ENCODE results near the gene COL24A1.
"Not testable (repeated sequence)": the region's sequence is repeated elsewhere in the genome, so short reads cannot be mapped to it uniquely, and the experiment has no call there.

COL24A1 gene

GRCh38 chr1:85801520-85801919 lies 355.1 kb downstream of the COL24A1 start:
- no peak for DNase-seq (ENCODE audit: low read depth)

GRCh38 chr1:85799737-85800136 lies 356.8 kb downstream of the COL24A1 start:
- DNase-seq (ENCODE audit: low read depth): no peak

DNA sequence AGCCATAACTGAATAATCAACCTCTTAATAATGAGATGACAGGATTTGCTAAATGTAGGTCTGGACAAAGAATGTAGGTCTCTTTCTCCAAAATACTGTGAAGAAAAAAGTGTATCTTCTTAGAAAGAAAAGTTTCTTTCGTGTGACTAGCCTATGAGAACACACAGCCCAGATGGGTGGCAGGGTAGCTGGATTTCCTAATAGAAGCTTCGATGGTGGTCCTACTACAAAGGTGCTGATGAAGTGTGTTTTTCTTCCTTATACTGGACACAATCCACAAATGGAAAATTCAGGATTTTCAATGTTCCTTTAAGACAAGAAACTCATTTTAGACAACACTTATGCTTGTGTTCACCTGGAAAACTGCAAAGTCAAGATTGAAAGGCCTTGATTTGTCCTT lies 358.2 kb downstream of the COL24A1 start:
- no peak for DNase-seq (ENCODE audit: low read depth)

DNA sequence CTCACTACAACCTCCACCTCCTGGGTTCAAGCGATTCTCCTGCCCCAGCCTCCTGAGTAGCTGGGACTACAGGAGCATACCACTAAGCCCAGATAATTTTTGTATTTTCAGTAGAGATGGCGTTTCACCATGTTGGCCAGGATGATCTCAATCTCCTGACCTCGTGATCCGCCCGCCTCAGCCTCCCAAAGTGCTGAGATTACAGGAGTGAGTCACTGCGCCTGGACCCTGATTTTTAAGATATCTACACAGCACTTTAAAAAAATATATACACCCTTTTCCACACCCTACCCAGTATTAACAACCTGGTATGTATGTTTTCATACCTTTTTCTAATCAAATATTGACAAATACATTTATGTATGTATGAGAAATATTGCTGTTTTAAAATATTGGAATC lies 379.6 kb downstream of the COL24A1 start:
- DNase-seq (ENCODE audit: low read depth): not testable (repeated sequence)

GRCh38 chr1:85762804-85763203 lies 393.8 kb downstream of the COL24A1 start:
- DNase-seq (ENCODE audit: low read depth): no peak

DNA sequence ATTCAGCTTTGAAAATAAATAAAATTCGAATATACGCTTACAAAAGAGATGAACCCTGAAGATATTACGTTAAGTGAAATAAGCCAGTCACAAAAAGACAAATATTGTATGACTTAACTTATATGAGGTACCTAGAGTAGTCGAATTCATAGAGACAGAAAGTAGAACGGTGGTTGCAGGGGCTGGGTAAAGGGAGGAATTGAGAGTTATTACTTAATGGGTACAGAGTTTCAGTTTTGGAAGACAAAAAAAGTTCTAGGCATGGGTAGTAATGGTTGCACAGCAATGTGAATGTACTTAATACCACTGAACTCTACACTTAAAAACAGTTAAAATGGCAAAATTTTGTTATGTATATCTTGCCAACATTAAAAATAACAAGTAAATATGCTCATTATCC lies 399.7 kb downstream of the COL24A1 start:
- DNase-seq (ENCODE audit: low read depth): no peak

DNA sequence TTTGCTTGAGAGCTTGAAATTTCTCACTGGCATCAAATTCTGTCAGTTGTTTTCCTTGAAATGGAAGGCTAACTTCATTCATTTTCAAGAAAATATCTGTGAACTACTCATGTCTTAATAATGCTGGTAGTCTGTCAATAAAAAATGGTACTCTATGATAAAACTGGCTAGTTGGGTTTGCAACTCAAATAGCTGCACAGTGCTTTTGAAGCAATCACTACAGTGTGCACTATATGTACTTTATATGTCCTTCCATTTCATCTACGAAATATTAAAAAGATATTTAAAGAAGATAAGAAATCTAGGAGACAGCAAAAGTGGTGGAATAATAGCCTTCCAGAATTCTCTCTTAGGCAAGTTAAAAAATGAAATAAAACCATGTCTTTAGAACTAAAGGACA lies 408.5 kb downstream of the COL24A1 start:
- no peak for DNase-seq (ENCODE audit: low read depth)

GRCh38 chr1:85746777-85747176 lies 409.8 kb downstream of the COL24A1 start:
- DNase-seq (ENCODE audit: low read depth): no peak

- no peak for DNase-seq (ENCODE audit: low read depth)
These were observed 412.8 kb downstream of the COL24A1 start for GRCh38 chr1:85743814-85744213.

DNA sequence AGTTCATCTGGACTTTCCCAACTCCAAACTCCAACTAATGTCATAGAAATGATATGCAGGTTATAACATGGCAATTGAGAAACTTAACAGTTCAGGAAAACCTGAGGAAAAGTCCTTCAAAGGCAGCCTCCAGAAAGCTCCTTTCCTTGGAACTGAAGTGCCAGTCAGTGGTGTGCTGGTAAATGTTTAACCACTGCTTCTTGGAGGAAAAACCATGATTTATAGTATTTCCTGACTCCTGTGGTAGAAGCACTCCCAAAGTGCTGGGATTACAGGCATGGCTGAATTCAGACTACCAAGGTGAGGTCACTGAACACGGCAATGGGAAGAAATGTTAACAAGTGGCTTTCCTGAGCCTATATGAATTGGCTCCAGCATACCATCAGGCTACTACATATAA lies 421.6 kb downstream of the COL24A1 start:
- DNase-seq (ENCODE audit: low read depth): no peak

DNA sequence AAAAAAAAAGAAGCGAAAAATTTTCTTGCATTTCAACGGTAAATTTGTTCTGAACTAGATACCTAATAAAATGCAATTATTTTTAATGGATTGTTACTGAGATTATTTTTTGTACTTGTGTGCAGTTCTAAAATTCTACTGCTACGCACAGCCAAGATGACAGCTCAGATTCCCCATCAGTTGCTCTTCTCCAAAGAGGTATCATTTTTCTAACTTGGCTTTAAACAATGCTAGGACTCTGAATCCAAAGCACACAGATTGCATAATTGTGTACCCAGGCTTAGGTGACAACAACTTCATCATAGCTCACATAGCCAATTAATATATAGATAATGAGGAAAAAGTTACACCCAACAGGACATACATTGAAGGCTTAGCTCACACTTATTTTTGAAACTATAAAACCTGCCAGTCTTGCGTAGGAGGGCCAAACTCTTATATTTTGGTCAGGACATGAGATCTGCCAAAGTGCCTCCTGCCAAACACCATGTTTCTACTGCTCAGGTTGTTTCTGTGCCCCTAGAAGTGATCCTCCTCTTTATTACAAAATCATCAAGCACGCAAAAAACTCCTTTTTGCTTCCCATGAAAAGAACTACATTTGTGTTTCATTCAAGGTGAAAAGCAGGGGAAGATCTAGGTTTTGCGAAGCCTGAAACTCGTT lies 437.8 kb downstream of the COL24A1 start:
- DNase-seq (ENCODE audit: low read depth): no peak

GRCh38 chr1:85714418-85715114 lies 442.0 kb downstream of the COL24A1 start:
- DNase-seq (ENCODE audit: low read depth): not testable (repeated sequence)

DNA sequence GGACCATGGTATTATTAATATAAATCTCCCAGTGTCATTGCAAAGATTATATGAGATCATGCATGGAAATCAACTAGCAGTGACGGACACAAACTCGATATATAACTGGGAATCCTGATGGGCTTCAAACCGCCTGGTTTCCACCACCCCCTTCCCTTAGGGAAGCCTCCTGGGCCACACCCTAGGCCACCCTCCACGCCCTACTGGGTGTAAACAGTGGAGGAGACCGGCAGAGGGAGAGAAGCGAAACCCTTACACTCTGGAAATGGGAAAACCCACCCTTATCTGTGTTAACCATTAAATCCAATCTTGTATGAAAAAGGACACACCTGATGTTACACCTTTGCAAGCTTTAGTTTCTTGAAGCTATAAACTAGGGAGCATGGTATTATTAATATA lies 447.7 kb downstream of the COL24A1 start:
- no peak for DNase-seq (ENCODE audit: low read depth)

GRCh38 chr1:85707990-85708828 lies 448.4 kb downstream of the COL24A1 start, which contains the start of gene ZNHIT6:
ZNHIT6 (minus strand) TSS chr1:85708433; CDS start chr1:85708284, 149 bp downstream.
- peak; percentile 78 for DNase-seq (ENCODE audit: low read depth)

DNA sequence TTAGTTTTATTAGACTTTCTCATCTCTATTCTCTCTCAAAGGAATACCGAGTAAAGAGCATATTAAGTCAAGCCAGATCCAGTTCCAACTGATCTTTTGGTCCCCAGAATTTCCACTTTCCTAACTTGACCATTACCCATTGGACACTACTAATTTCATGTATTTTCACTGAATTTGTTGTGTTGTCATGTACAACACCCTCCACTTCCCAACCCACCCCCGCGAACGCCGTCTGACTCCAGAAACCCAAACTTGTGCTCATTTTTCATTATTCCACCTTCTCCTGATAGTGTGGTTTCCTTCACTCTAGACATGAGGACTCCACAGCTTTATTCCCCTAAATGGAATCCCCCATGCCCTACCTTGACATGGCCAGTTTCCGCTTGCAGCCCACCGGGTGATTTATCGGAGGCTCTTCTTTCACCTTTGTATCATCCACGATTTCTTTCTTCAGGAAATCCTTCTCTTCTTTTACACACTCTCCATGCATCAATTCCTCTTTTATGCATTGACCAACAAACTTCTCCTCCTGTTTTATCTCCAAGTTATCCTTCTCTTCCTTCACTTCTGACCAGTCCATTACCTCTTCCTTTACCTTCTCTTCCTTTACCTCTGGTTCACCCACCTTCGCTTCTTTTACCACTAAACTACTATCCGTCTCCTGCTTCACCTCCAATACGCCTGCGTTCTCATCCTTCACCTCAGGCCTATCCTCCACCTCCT lies 449.1 kb downstream of the COL24A1 start:
- no peak for DNase-seq (ENCODE audit: low read depth)

- DNase-seq (ENCODE audit: low read depth): no peak
These were observed 450.6 kb downstream of the COL24A1 start for GRCh38 chr1:85705940-85706339.

GRCh38 chr1:85700422-85700821 lies 456.1 kb downstream of the COL24A1 start:
- DNase-seq (ENCODE audit: low read depth): no peak

- no peak for DNase-seq (ENCODE audit: low read depth)
These were observed 458.7 kb downstream of the COL24A1 start for GRCh38 chr1:85697895-85698294.

DNA sequence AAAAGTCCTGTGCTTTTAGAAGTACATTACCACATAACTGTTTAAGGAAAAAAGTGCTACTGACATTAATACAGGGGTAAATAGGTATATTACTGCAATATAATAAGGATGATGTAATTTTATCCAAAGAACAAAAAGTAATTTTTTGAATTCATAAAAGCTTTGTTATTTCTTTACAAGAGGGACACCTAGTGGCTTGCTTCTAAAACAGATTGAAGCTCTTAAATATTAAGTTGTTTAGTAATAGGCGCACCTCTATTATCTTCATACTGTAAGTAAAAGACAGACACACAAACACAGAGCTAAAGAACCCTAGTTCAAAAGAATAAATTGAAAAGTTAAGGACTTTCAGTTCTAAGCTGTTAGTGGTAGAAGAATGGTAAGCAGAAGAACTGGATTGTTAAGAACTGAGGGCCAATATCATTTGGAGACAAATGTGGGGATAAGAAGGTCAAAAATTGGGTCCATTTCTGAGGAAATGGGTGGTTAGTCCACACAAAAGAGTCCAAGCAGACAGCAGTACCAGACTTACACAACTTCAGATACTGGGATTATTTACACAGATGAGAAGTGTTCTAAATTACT lies 463.8 kb downstream of the COL24A1 start:
- DNase-seq (ENCODE audit: low read depth): no peak

DNA sequence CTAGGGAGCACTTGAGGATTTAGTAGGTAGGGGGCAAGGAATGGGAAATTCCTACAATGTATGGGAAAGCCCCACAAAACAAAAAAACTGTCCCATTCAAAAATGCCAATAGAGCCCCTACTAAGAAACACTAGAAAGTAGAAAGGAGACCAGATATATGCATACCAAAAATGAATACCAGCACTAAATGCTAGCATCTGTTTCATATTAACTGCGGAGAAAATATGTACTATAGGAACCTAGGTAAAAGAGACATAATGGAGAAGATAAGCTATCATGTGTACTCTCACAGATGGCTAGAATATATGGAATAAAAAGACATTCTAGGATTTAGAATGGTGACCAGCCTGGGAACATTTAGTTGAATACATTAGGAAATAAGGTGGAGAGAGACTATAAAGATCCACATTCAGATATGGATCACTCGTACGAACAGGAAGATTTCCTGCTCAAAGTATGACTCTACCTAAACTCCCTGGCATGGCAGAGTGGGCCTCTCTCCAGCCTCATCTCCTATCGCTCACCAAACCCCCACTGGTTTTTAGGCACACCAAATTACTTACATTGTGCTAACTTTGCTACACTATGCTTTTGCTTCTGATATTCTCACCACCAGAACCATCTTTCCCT lies 466.7 kb downstream of the COL24A1 start:
- DNase-seq (ENCODE audit: low read depth): no peak

DNA sequence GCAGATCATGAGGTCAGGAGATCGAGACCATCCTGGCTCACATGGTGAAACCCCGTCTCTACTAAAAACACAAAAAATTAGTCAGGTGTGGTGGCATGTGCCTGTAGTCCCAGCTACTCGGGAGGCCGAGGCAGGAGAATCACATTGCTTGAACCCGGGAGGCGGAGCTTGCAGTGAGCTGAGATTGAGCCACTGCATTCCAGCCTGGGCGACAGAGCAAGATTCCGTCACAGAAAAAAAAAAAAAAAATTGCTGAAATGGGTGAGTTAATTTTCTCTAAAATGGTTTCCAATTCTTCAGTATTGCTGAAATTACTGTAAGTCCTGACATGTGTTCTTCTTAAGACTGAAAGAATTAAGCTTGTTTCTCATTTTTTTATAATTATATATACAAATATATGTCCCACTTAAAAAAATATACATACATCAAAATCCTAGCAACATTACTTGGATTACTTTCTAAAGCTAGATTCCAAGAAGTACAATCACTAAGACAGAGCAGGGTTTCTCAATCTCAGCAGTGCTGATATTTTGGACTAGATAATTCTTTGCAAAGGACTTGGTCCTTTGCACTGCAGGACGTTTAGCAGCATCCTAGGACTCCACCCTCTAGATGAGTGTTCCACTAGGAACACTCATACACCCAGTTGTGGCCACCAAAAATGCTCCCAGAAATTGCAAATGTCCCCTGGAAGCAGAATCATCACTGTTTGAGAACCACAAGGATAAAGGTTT lies 473.1 kb downstream of the COL24A1 start:
- DNase-seq (ENCODE audit: low read depth): no peak

All from activated T-cell treated with anti-CD3 and anti-CD28 coated beads for 48 hours (primary cell).